GM19238 (cell line): ENCODE data around the gene YTHDC2.
"Not testable (repeated sequence)": the region's sequence is repeated elsewhere in the genome, so short reads cannot be mapped to it uniquely, and the experiment has no call there.

Experiments used
- DNase-seq: peaks from one replicate; pipeline ENCODE4 v3.0.0; 2011; ENCODE audit warnings: low spot score; ENCODE audit not compliant: insufficient read length

Gene YTHDC2

DNA sequence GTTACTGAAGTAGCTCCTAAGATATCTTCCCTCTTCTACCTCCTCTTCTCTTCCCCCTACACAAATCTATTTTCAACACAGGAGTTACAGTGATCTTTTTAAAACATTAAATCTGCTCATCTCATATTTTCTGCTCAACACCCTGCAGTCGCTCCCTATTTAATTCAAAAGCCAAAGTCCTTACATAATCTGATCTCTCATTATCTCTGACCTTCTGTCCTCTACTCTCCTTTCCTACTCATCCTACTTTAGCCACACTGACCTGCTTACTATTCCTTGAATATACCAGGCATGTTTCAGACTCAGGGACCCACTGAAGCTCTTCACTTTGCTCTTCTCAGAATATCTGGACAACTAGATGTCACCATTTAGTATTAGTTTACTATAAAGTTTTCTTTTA is 87.9 kb downstream of the YTHDC2 start:
- DNase-seq, result no peak

DNA sequence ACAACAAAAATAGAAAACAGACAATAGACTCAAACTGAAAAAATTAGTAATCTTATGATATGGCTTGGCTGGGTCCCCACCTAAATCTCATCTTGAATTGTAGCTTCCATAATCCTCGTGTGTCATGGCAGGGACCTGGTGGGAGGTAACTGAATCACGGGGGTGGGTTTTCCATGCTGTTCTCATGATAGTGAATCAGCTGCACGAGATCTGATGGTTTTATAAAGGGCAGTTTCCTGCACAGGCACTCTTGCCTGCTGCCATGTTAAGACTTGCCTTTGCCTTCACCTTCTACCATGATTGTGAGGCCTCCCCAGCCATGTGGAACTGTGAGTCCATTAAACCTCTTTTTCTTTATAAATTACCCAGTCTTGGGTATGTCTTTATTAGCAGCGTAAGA is 89.8 kb downstream of the YTHDC2 start:
- DNase-seq, result not testable (repeated sequence)

DNA sequence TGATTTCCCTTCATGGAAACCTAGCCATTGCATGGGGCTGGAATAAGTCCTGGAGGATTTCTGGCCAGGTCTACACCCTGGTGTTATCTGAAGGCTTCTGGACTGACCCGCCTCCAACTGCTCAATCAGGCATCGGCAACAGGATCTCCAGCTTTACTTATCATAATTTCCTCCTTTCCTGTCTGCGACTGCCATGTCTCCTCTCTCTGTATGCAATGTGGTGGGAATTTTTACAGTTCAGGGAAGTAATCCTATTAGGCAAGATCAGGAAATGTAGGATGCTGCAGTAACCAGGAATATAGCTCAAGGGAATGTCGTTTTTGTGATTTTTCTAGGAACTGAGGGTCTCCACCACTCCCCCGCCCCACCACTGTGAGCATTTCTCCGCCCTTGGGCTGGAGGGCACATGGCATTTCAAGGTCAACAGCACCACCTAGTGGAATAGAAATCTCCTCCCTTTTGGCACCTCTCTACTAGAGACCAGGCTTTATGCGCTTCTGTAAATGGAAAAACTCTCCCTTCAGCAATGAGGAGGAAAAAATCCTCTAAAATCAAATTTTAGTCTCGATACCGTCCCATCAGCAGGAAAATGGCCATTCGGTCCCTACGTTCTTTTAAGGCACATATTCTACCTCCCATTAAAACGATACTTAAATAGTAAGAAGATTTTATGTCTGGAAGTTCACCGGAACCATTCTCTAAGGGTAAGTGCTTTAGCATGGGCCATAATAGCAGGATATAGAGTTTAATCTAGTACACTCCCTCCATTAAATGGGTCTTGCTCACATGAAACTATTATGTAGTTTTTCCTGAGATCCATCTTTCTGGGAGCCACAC is 93.0 kb downstream of the YTHDC2 start:
- DNase-seq, result peak; percentile 23

DNA sequence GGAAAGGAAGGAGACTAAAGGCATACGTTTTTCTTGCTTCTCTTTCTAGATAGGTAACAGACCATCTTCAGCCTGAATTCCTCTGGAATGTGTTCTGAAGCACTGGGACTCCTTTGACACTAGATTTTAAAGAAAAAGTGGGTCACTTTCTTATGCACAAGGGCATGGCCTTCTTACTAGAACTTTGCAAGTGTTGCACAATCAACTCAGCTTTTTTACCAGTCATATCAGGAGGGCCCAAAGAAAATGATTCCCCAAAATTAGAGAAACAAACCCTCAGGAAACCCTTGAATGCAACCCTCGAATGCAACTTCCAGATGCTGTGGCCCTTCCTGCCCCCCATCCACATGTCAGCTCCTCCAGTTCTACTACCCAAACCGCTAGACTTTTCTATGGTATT is 93.9 kb downstream of the YTHDC2 start:
- DNase-seq, result no peak

DNA sequence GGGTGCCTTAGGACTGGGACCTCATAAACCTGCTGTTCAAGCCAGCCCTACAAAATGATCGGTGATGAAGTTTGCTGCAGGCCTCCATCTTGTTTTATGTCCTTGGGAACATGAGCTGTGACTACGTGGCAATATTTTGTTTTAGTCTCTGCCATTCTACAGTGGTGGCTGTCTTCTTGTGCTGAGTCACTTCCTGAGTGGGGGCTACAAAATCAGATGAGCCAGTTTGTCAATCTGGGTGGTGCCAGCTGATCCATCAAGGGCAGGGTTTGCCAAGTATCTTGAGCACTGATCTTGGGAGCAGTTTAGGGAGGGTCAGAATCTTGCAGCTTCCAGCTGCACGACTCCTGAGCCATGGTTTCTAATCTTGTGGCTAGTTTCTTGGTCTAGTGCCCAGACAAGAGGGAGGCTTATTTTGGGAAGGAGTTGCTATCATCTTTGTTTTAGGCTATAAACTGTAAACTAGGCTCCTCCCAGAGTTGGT is 94.7 kb downstream of the YTHDC2 start:
- DNase-seq, result no peak

DNA sequence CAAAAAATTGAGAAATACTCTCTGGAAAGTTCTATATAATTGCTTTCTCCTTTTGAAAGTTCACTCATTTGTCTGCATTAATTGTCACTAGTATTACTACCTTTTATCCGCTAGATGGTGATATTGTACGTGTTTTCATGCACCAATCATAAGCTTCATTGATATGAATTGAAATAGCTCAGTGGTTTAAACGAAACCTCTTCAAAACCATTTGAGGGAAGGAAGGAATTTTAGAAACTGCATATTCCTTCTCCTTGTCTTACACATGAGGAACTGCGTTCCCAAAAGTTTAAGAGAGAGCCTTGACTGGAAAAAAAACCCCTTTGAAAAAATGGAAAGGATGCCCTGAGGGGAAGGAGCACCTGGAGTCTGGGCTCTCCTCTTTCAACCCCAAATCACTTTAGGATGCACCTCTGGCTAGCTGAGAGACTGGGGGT is 98.6 kb downstream of the YTHDC2 start:
- peak; percentile 16 for DNase-seq

DNA sequence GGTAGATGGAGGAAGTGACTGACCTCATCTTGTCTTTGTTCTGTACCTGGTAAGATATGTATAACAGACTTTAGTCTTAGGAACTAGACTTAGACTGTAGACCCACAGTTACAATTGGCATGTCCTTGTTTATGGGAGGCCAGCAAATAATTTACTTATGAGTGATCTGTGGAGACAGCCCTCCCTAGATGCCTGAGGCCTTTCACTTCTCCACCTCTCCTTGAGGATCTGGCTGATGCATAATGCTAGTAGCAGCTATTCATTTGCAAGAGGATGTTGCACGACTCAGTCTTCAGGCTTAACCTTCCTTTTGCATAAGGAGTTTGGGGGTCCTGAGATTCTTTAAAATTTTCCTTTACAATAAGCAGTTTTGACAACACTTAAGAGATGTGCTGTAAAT is 100.7 kb downstream of the YTHDC2 start:
- no peak for DNase-seq

DNA sequence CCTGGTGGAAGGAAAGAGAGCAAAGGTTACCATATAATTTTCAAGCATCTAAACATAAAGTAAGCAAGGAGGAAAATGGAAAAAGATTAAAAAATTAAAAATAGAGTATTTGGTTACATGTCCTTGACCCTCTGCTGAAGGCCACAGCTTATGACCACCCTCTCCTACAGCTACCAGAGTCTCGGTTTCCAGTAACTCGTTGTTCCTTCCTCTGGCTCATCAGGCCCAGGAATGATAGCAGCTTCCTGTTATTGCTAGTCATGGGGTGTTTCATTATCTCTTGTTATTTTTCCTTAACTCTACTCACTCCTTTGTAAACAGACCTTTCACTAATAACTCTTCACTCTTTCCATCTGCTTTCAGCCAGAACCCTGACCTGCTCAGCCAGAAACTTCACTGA is 102.2 kb downstream of the YTHDC2 start:
- DNase-seq, result no peak

DNA sequence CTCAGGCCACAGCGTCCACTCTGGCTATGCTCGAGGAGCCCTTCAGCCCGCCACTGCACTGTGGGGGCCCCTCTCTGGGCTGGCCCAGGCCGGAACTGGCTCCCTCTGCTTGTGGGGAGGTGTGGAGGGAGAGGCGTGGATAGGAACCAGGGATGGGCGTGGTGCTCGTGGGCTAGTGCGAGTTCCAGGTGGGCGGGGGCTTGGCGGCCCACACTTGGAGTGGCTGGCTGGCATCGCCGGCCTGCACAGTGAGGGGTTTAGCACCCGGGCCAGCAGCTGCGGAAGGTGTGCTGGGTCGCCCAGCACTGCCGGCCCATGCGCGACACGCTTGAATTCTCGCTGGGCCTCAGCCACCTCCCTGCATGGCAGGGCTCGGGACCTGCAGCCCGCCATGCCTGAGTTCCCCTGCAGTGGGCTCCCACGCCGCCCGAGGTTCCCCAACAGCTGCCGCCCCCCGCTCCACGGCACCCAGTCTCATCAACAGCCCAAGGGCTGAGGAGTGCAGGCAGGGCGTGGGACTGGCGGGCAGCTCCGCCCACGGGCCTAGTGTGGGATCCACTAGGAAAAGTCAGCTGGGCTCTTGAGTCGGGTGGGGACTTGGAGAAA is 103.8 kb downstream of the YTHDC2 start:
- no peak for DNase-seq

DNA sequence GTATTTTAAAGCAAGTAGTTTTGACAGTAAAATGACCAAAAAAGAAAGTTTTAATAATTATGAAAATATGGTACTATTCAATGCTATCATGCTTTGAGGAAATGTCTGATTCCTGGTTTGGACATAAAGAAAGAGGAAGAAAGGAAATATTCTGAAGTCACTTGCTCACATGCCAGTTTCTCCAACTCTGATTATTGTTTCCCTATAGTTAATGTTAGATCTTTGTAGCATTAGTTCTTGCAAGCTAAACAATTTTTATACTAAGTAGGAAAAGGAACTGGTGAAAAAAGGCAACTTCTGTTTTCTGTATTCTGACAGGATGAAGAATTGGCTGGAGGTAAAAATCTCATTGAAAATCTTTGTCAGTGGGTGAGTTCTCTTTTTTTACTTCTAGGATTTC is 119.5 kb downstream of the YTHDC2 start:
- DNase-seq, result no peak

DNA sequence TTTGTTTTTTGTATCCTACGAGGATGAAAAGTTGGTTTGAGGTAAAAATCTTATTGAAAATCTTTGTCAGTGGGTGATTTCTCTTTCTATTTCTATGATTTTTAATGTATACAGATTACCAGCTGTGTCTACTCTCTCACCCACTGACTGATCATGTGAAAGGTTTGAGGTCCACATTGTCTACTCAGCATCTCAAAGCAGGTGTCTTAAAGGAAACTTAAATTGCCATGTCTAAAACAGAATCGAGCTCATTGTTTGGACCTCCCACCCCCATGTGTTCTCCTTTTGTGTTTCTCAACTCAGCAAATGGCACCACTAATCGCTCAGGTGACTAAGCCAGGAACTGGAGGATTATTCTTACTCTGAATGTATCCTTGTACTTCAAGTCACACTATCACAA is 121.5 kb downstream of the YTHDC2 start:
- no peak for DNase-seq

DNA sequence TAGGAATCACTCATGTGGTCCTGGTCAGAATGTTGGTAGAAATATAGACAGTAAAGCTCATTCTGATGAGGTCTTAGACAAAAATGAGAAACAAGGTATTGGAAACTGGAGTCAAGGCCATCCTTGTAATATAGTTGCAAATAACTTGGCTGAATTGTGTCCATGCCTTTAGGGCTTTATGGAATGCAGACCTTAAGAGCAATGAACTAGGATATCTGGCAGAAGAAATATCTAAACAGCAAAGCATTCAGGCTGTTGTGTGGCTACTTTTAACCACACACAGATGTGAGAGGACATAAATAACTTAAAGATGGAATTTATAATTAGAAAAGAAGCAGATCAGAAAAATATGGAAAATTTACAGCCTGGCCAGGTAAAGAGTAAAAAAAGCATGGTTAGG is 128.2 kb downstream of the YTHDC2 start:
- DNase-seq, result no peak
